Psoas muscle (tissue), 8 donors: ENCODE data around the gene ZNF608. TPM values are rescaled to one million over a fixed set of nuclear protein-coding genes. Genes with fewer than 3 reads are reported as not detected.
A peak's percentile ranks its signal among the peaks of the same experiment; 100 is the strongest.

Source experiments
- ATAC-seq, 4 donors: fragments of 200-7000 bp; cut with Tn5 transposase; one replicate each; pipeline ENCODE4 v1.9.1; 2020; ENCODE audit warnings: moderate library complexity in 3 of 4, mild to moderate bottlenecking in 2 of 4
- DNase-seq, 2 donors: peaks; one replicate each; pipeline ENCODE4 v3.0.0-alpha.2; 2020
- H3K27ac ChIP-seq: fragments of 200-600 bp; one replicate; pipeline ENCODE4 v1.8.0; 2022
- H3K27me3 ChIP-seq, 3 donors: fragments of 200-600 bp in 1 of 3; one replicate each; pipeline versions ENCODE4 v1.6.1 to v1.8.0; 2013 to 2022; ENCODE audit warnings: low read length in 2 of 3, mild to moderate bottlenecking in 2 of 3, moderate library complexity in 1 of 3; ENCODE audit not compliant: insufficient read depth in 3 of 3
- H3K36me3 ChIP-seq, 2 donors: fragments of 200-600 bp in 1 of 2; one replicate each; pipeline versions ENCODE4 v1.6.1 to v1.8.0; 2013 to 2022; ENCODE audit warnings: low read depth in 1 of 2, mild to moderate bottlenecking in 1 of 2, moderate library complexity in 1 of 2; ENCODE audit not compliant: insufficient read depth in 1 of 2
- H3K4me1 ChIP-seq: fragments of 200-600 bp; one replicate; pipeline ENCODE4 v1.8.0; 2022
- H3K4me3 ChIP-seq: fragments of 200-600 bp; one replicate; pipeline ENCODE4 v1.8.0; 2022; ENCODE audit warnings: mild to moderate bottlenecking
- H3K9me3 ChIP-seq: fragments of 200-600 bp; one replicate; pipeline ENCODE4 v1.8.0; 2022
- CTCF ChIP-seq: fragments of 200-600 bp; IDR thresholded peaks from one replicate; pipeline ENCODE4 v1.8.0; 2022; ENCODE audit warnings: antibody characterized with exemption
- WGBS, 3 donors: extraction: QIAGEN DNeasy Blood & Tissue Kit; methylation state at CpG; one replicate each; pipeline versions ENCODE4 v1.1.6 to v1.1.7; 2013; 5-methylcytosine and 5-hydroxymethylcytosine counted together
- intact Hi-C, 2 donors: fragments of 100-400 bp; cut with DNase I; formaldehyde crosslinking; loops; one replicate each; pipeline versions ENCODE4 v1.11.0 to v1.14.2; 2022
- polyA plus RNA-seq, 3 donors: library from polyadenylated mRNA; stranded (reverse); fragments of 200-250 nt; gene quantifications; one replicate each; pipeline ENCODE4 v1.2.3, GENCODE V29; 2013
- total RNA-seq, 4 donors: library from RNA; stranded (reverse); fragmentation: NEBNext Ultra II Directional in 2 of 4; extraction: Animal tissue kit (Norgen Biotek cat#: 25700) in 2 of 4; gene quantifications; one replicate each; pipeline versions ENCODE4 v1.2.1 to v1.2.4, GENCODE V29; 2021 to 2023
- donor health status: healthy with polysubstance abuse.
- donor health status: DM: no; HTN: no; CAD: no; lungs with moderate emphysema.
- donor health status: Bipolar disorder and iron deficiency.
- donor health status: healthy.
- donor health status: DM: yes; HTN: yes; CAD: no.
- donor health status: DM: no; HTN: no; CAD: no.
- donor health status: DM: no; HTN: no; CAD: no.
- donor health status: DM: yes; HTN: yes; CAD: no.

The ZNF608 gene
- total and polyA plus RNA-seq, 7 donors, result 1.6 to 11.7 (median 9.0) TPM

DNA sequence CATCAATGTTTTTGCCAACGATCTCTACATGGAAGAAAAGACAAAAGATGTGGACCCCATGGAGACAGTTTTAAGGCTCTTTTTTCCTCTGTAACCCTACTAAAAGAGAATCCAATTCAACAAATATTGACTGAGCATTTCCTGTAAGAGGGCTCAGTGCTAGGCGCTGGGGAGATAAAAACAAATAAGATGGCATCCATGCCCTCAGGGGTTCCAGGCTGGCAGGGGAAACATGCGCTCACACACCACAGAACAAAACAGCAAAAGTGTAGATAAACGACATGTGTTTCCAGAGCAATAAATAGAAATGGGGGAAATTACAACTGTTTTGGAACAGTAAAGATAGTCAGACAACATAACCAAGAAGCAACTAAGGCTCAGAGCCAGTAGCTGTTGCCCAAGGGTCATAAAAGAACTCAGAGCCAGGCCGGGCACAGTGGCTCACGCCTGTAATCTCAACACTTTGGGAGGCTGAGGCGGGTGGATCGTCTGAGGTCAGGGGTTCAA is 25.2 kb downstream of the ZNF608 start:
- ATAC-seq (peak in 2 of 4 donors; percentile 35 to 36), DNase-seq (no peak)
- Histone ChIP-seq H3K27ac (no peak overlapping the region), H3K4me3 (no peak overlapping the region), H3K9me3 (no peaks in the 10 kb centered on the region), H3K27me3 (no peaks in the 10 kb centered on the region), H3K36me3 (no peaks in the 10 kb centered on the region), H3K4me1 (peaks cover 8% of the 10 kb centered on the region)
- intact Hi-C loops, result no loop called here
- WGBS, 3 donors, result 64 to 84% (median 68%) methylated on average over 8 of the region's 8 CpGs
- no peak for TF ChIP-seq CTCF

DNA sequence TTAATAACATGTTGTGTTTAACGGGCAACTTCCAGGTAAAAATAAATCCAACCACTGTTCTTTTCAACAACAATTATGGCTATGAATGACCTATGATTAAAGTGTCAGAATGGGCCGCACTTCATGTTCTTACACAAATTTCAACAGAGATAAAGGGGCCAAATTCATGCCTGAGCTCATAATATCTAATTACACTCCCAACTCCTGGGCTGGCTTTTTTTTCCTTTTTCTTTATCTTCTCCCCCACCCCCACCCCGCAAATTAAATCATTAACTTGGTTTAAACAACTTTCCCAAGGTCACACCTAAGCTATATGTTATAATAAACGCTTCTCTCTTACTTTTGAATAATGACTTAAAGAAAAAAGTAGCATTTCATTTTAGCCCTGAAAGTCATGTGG is 25.8 kb downstream of the ZNF608 start:
- 59 to 81% (median 70%) methylated on average over 4 of the region's 4 CpGs for WGBS, 3 donors
- intact Hi-C loops, result no loop called here
- H3K4me1 ChIP-seq, result peaks cover 8% of the 10 kb centered on the region

DNA sequence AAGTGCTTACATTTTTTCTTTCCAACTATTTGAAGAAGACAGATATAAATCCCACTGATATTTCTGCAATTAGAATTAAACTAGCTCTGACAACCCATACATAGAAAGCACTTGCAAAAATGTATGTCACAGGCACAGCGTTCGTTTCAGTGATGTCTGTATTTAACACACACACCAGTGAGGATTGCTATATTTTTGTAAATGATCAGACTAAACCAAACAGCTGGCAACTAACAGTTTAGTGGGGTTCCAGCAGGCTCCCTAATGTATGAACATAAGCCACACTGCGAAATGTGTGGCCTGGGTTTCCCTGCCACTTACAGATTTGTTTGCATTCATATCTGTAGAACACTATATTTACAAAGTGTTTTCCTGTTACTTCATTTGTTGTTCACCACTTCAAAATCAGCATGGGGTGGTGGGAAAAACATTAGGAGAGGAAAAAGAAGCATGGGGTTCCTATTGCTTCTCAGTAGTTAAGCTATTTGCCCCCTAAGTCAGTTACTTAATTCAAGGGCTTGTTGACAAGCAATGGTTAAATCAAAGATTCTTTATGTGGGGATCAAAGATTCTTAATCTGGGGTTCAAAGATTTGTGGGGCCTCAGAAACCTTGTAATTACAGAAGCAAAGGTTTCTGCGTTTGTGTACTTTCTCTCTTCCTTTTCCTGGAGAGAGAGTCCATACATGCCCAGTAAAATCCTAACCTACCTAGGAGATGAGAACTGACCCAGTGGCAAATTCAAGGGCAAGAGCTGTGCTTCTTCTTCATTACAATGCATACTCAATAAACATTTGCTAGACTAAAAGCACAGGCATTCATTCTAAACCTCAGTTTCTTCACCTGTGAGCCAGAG is 27.1 kb downstream of the ZNF608 start:
- intact Hi-C loops, result no loop called here
- WGBS, 3 donors, result 75 to 84% (median 80%) methylated on average over 4 of the region's 4 CpGs
- peaks cover 9% of the 10 kb centered on the region for H3K4me1 ChIP-seq
- TF ChIP-seq CTCF, result no peak
- ATAC-seq, result no peak
- H3K27me3 ChIP-seq, result no peaks in the 10 kb centered on the region
- H3K4me3 ChIP-seq, result no peak overlapping the region
- no peaks in the 10 kb centered on the region for H3K9me3 ChIP-seq
- H3K27ac ChIP-seq, result no peak overlapping the region
- no peaks in the 10 kb centered on the region for H3K36me3 ChIP-seq
- DNase-seq, result no peak

More for the DNA sequence above, 25.8 kb downstream of the ZNF608 start:
- Histone ChIP-seq H3K9me3 (no peaks in the 10 kb centered on the region), H3K4me3 (no peak overlapping the region), H3K36me3 (no peaks in the 10 kb centered on the region), H3K27me3 (no peaks in the 10 kb centered on the region), H3K27ac (no peak overlapping the region)
- no peak for TF ChIP-seq CTCF
- ATAC-seq (peak in 2 of 4 donors; percentile 65 to 86), DNase-seq (no peak)

- Histone ChIP-seq H3K4me3 (no peak overlapping the region), H3K4me1 (peaks cover 18% of the 10 kb centered on the region), H3K36me3 (no peaks in the 10 kb centered on the region), H3K9me3 (no peaks in the 10 kb centered on the region), H3K27ac (no peak overlapping the region), H3K27me3 (no peaks in the 10 kb centered on the region)
- WGBS, 3 donors, result 37 to 56% (median 38%) methylated on average over 2 of the region's 2 CpGs
- intact Hi-C loops, result no loop called here
- DNase-seq, result no peak
- no peak for ATAC-seq
- TF ChIP-seq CTCF, result no peak
These were observed 28.1 kb downstream of the ZNF608 start for GRCh38 chr5:124718380-124718789.
